Vagina (tissue), 2 donors: Measurements from ENCODE around the gene SLC6A6.

ENCODE experiments used
- CTCF ChIP-seq, 3 experiments: fragments of 450-650 bp in 2 of 3; fragments of 200-600 bp in 1 of 3; sonication (generic) in 1 of 3; IDR thresholded peaks; one replicate each; pipeline ENCODE4 v1.5.1; 2017 to 2019; ENCODE audit warnings: antibody characterized with exemption in 3 of 3, mild to moderate bottlenecking in 2 of 3, moderate library complexity in 2 of 3
- POLR2A ChIP-seq, 2 donors: fragments of 450-650 bp; IDR thresholded peaks; one replicate each; pipeline ENCODE4 v1.6.1; 2017; ENCODE audit warnings: antibody characterized with exemption in 2 of 2, mild to moderate bottlenecking in 2 of 2, moderate library complexity in 2 of 2
- POLR2AphosphoS5 ChIP-seq, 2 donors: sonication (generic); formaldehyde crosslinking; IDR thresholded peaks; one replicate each; pipeline ENCODE4 v1.9.0; 2017; ENCODE audit warnings: antibody characterized with exemption in 2 of 2, mild to moderate bottlenecking in 2 of 2, low read depth in 1 of 2; ENCODE audit not compliant: insufficient read depth in 1 of 2

GRCh38 chr3:14456794-14457193 is 54.4 kb downstream of the SLC6A6 start:
- no peak for TF ChIP-seq CTCF (IDR thresholded peaks at IDR 0.05)
- TF ChIP-seq POLR2AphosphoS5 (IDR thresholded peaks at IDR 0.05; ENCODE audit: insufficient read depth in 1 of 2, low read depth in 1 of 2): no peak
- TF ChIP-seq POLR2A (IDR thresholded peaks at IDR 0.05): no peak
